Kidney tubule cell (primary cell): ENCODE results near the gene RPP25.
"Not testable (repeated sequence)": the region's sequence is repeated elsewhere in the genome, so short reads cannot be mapped to it uniquely, and the experiment has no call there.

ENCODE experiments used
- DNase-seq: peaks from one replicate; pipeline ENCODE4 v3.0.0-alpha.2; 2018; ENCODE audit warnings: low spot score

RPP25 gene

GRCh38 chr15:74962671-74963070 is 6.1 kb upstream of the RPP25 start:
- DNase-seq = no peak

- no peak for DNase-seq
These were observed 5.6 kb upstream of the RPP25 start for GRCh38 chr15:74962219-74962618.

GRCh38 chr15:74961616-74962015 is 5.0 kb upstream of the RPP25 start:
- no peak for DNase-seq

GRCh38 chr15:74960995-74961588 is 4.5 kb upstream of the RPP25 start:
- no peak for DNase-seq

GRCh38 chr15:74960286-74960685 is 3.7 kb upstream of the RPP25 start:
- no peak for DNase-seq

- DNase-seq = no peak
These were observed 3.0 kb upstream of the RPP25 start for GRCh38 chr15:74959586-74959939.

- DNase-seq = no peak
These were observed 2.5 kb upstream of the RPP25 start for GRCh38 chr15:74958908-74959585.

GRCh38 chr15:74958320-74958907 is 1.8 kb upstream of the RPP25 start:
- peak; percentile 70 for DNase-seq

GRCh38 chr15:74957476-74958035 is 984 bp upstream of the RPP25 start:
- DNase-seq = no peak

GRCh38 chr15:74955796-74956647 is 550 bp downstream of the RPP25 start:
- peak; percentile 61 for DNase-seq

- DNase-seq = no peak
These were observed 1.6 kb downstream of the RPP25 start for GRCh38 chr15:74955017-74955416.

- peak; percentile 22 for DNase-seq
These were observed 2.1 kb downstream of the RPP25 start for GRCh38 chr15:74954515-74954914.

- DNase-seq = no peak
These were observed 5.6 kb downstream of the RPP25 start for GRCh38 chr15:74951006-74951405.

GRCh38 chr15:74950078-74950908 is 6.3 kb downstream of the RPP25 start:
- DNase-seq = peak; percentile 72

GRCh38 chr15:74937590-74938371 is 18.8 kb downstream of the RPP25 start, which contains the start of gene COX5A:
Gene COX5A (minus strand): TSS chr15:74938073. CDS start chr15:74938014, 59 bp downstream.
- peak; percentile 97 for DNase-seq

- DNase-seq = no peak
These were observed 19.3 kb downstream of the RPP25 start for GRCh38 chr15:74937272-74937589.

- DNase-seq = not testable (repeated sequence)
These were observed 21.4 kb downstream of the RPP25 start for GRCh38 chr15:74935193-74935592.

- DNase-seq = no peak
These were observed 23.0 kb downstream of the RPP25 start for GRCh38 chr15:74933573-74933972.

GRCh38 chr15:74928771-74929198 is 27.8 kb downstream of the RPP25 start:
- no peak for DNase-seq

GRCh38 chr15:74924525-74924924 is 32.0 kb downstream of the RPP25 start:
- no peak for DNase-seq

- DNase-seq = no peak
These were observed 36.1 kb downstream of the RPP25 start for GRCh38 chr15:74920456-74920855.
